HG03342 (cell line): ENCODE measurements around the gene GASK1B.

ENCODE experiments used
- ATAC-seq: cut with Tn5 transposase; IDR thresholded peaks from one replicate; pipeline ENCODE4 v1.9.1; 2021; ENCODE audit warnings: mild to moderate bottlenecking, moderate library complexity; ENCODE audit not compliant: unreplicated experiment

GASK1B gene

GRCh38 chr4:158155656-158156356 lies 17.0 kb downstream of the GASK1B start:
- ATAC-seq: no peak

DNA sequence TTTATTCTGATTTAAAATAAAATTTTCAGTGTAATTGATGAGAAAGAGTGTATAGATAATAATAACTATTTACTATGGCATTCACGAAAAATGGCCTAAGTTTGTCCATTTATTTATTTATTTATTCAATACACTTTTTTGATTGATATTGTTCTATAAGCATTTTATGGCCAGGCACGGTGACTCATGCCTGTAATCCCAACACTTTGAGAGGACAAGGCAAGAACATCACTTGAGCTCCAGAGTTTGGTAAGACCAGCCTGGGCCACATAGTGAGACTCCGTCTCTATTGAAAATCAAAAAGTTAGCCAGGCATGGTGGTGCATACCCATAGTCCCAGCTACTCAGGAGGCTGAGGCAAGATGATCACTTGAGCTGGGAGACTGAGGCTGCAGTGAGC lies 25.7 kb downstream of the GASK1B start:
- ATAC-seq: no peak

DNA sequence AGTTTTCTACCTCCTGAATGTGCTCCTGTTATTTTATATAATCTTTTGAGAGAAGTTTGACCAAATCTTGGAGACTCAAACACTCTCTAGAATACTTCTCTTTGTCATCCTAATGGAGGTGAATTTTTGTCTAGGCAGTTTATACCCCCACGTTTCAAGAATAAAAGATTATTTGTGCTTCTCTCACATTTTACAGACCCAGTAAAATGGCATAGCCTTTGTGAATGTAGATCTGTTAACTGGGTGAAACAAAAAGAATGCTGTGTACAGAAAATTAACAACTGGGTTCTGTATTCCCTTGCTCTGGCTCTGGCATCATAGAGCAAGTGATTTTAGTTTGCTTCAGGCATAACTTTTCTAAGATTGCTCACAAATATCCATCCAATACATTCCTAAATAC lies 26.1 kb downstream of the GASK1B start:
- ATAC-seq: no peak

- ATAC-seq: no peak
Observed at GRCh38 chr4:158139086-158139485, 33.7 kb downstream of the GASK1B start.

- ATAC-seq: no peak
Observed at GRCh38 chr4:158134222-158134621, 38.6 kb downstream of the GASK1B start.

- no peak for ATAC-seq
Observed at GRCh38 chr4:158133551-158133950, 39.3 kb downstream of the GASK1B start.

- no peak for ATAC-seq
Observed at GRCh38 chr4:158131027-158131426, 41.8 kb downstream of the GASK1B start.

GRCh38 chr4:158130204-158130603 lies 42.6 kb downstream of the GASK1B start:
- no peak for ATAC-seq

DNA sequence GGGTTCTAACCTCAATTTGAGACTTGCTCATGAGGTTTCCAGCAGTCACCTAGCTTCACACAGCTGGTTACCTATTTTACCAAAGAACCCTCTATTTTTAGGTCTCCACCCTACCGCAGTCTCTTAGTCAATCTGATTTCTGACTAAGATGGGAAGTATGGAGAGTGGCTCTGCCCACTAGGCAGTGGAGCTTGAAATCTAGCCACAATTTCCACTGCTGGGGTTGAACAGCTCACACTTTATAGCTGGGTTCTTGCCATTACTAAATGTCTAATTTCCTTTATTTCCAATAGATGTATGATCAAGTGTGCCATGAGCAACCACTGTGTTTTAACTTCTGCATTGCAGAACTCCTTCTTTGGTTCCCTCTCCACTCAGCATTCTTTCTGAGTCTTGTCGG lies 43.1 kb downstream of the GASK1B start:
- peak; percentile 96 for ATAC-seq

DNA sequence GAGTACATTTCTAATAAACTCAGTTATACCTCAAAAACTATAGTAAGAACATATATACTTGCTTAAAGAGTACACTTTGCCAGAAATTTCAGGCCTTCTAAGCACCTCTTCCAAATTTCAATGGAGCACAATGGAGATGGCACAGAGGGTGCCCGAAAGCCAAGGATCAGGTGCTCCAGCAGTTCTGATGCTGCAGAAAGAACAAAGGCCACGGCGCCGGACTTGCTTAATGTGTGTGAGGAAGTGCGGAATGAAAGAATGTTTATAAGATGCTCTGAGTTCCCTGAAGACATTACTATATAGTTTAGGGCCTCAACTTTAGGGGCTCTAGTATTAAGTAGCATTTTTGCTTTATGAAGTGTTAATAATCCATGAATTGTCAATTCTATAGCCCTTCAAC lies 44.3 kb downstream of the GASK1B start:
- no peak for ATAC-seq

- ATAC-seq: no peak
Observed at GRCh38 chr4:158125310-158125709, 47.5 kb downstream of the GASK1B start.
